ENCODE measurements around the gene MBNL3.
"Not testable (repeated sequence)": the region's sequence is repeated elsewhere in the genome, so short reads cannot be mapped to it uniquely, and the experiment has no call there.

The MBNL3 gene

GRCh38 chrX:132474544-132475248 is 14.1 kb downstream of the MBNL3 start:
- DNase-seq, result no peak

DNA sequence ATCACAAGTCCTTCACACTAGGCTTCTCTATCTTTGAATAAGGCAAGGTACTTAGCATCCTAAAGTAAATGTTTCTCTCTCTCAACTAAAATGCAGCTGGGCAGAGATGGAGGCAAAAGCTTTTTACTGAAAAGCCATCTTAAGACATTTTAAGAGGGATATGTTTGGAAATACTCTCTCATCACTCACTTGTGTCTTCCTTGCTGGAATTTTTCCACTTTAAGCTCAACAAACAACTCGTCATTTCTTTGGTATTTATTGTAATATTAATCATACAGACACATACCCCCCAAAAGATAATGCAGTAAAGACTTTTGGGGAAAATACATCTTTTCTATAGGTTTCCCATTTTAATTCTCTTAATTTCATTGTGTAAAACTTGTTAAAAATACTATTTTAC is 16.4 kb downstream of the MBNL3 start:
- no peak for DNase-seq

GRCh38 chrX:132470831-132471230 is 18.0 kb downstream of the MBNL3 start:
- no peak for DNase-seq

DNA sequence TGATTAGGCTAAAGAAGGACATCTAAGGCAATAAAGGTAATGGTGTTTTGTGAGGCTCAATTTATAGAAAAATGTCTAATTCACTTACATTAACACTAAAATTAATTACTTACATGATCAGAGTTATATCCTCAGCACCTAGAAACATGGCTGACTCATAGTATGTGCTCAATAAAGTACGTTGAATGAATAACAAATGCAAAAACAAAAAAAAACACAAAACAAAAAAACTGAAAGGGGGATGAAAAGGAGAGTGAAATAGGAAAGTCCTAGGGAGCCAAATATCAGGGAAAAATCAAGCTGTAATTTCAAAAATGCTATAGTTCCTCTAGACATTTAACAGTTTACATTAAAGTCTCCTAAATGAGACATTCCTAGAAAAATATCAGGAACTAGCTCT is 18.7 kb downstream of the MBNL3 start:
- DNase-seq, result no peak

GRCh38 chrX:132468454-132468853 is 20.4 kb downstream of the MBNL3 start:
- DNase-seq, result no peak

- no peak for DNase-seq
Observed at GRCh38 chrX:132467989-132468388, 20.8 kb downstream of the MBNL3 start.

DNA sequence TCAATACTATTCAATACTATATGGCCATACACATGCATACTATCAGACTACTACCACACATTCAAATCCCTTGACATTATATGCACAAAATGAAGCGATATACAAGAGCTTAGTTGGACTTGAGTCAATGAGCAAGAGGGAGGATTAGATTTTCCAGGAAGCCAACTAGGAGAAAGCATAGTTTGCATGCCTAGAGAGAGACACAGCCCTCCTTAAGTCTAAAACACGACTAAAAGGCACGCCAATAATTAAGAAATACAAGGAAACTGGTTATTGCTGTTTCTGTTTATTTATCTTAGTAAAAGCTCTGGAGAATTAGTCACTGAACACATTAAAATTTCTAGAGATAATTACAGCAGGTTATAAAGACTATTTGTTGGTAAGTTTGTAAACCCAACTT is 21.8 kb downstream of the MBNL3 start:
- DNase-seq, result no peak

GRCh38 chrX:132463411-132463810 is 25.4 kb downstream of the MBNL3 start:
- no peak for DNase-seq

DNA sequence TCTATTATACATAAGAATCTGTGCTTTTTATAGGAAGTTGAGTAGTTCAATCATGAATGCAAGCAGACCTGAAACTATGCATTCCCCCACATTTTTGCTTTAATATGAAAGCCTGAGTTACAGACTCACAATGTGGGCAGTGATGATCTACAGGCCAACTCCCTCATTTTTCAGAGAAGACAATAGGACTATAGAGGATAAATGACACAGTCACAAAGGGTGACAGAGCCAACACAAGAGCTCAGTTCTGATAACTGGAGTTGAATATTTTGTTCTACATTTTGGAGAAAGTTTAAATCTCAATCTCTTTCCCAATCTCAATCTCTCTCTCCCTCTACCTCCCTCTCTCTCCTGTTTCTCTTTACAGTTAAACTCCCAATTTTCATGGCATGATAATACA is 27.0 kb downstream of the MBNL3 start:
- DNase-seq, result no peak

DNA sequence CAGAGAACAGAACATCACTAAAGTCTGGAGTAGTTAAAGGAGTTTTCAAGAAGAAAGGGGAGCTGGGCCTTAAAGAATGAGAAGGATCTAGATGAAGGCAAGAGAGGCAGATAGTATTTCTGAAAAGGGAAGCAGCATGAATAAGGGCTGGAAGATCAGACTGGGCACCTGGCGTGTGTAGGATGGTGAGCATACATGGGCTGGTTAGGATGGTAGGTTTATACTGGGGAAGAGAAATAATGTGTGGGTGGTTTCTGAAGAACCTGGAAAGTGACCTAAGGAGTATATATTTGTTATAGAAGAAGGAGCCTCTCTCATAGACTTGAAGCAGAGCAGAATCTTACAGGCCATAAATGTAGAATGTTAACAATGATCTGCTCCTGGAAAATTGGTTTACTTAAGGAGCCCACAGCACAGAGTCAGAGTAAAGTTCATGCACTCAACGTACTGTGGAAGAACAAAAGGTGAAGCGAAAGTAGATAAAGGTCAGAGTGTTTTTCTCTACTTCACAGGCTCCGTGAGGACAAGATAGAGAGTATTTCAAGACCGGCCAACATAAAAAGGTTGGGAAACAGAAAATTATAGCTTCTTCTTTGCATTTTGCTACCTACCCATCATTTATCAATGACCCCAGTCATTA is 35.8 kb downstream of the MBNL3 start:
- no peak for DNase-seq

DNA sequence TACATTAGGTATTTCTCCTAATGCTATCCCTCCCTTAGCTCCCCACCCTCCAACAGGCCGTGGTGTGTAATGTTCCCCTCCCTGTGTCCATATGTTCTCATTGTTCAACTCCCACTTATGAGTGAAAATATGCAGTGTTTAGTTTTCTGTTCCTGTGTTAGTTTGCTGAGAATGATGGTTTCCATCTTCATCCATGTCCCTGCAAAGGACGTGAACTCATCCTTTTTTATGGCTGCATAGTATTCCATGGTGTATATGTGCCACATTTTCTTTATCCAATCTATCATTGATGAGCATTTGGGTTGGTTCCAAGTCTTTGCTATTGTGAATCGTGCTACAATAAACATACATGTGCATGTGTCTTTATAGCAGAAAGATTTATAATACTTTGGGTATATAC is 42.9 kb downstream of the MBNL3 start:
- not testable (repeated sequence) for DNase-seq

- no peak for DNase-seq
Observed at GRCh38 chrX:132444936-132445335, 43.9 kb downstream of the MBNL3 start.

GRCh38 chrX:132443196-132444135 is 45.4 kb downstream of the MBNL3 start:
- no peak for DNase-seq

GRCh38 chrX:132442691-132443090 is 46.1 kb downstream of the MBNL3 start:
- DNase-seq, result no peak

- no peak for DNase-seq
Observed at GRCh38 chrX:132435222-132435621, 53.6 kb downstream of the MBNL3 start.

- no peak for DNase-seq
Observed at GRCh38 chrX:132433551-132433950, 55.3 kb downstream of the MBNL3 start.

DNA sequence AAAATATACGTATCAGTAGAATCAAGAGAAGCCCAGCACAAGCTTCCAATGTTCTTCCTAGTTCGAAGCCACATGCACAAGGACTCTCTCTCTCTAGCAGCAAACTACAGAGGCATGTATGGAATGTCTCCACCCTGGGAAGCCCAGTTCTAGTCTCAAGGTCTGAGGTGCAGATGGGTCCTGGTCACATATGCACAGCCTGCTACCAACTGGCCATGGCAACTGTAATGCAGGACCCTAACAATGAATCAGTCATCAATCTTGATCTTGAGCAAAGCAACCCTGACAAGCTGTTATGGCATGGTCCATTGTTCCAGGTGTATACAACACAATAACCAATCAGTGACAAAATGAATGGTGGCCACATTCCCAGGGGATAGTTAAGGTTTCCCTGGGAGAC is 55.8 kb downstream of the MBNL3 start:
- peak; percentile 60 for DNase-seq

- no peak for DNase-seq
Observed at GRCh38 chrX:132428896-132429295, 59.9 kb downstream of the MBNL3 start.

DNA sequence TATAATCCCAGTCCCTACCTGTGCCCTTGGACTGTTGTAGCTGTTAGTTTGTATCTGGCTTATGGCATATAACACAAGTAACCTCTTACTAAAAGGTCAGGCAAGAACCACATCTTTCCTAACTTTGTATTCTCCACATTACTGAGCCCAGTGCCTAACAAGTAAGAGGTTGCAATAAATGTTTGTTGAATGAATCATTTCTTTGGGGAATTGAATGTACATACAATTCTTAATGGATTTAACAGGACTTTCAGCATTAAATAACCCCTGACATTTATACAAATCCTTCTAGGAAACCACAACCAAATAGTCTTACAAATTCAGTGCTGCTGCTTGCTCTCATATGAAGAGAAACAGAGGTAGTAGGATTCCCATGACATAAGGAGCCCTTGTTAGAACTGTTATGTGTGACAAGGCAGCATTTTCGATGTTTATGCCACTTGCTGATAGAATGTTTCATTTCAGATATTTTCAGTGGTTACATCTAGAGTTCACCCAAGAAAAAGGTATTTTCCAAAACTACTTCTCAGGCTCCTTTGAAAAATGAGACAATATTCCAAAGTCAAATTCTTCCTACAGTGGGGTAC is 62.0 kb downstream of the MBNL3 start:
- DNase-seq, result no peak

GRCh38 chrX:132425744-132426318 is 63.0 kb downstream of the MBNL3 start:
- DNase-seq, result no peak

GRCh38 chrX:132423323-132423722 is 65.5 kb downstream of the MBNL3 start:
- DNase-seq, result no peak

DNA sequence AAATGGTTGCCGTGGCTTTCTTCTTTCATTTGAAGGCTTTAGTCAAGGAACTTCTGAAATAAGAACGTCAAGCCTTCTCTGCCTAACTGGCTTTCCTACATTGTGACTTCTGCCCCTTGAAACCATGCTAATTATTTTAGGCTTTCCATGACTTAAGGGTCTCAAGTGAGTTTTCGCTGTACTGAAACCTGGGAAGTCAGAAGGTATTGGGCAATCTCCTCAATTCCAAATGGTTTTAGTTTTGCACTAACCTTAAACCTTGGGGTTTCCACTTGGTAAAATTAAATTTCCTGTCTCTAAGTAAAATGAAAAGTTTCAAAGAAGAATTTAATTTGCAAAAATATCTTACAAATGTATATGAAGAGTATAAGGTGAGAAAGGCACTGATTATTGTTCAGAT is 73.8 kb downstream of the MBNL3 start:
- DNase-seq, result no peak

DNA sequence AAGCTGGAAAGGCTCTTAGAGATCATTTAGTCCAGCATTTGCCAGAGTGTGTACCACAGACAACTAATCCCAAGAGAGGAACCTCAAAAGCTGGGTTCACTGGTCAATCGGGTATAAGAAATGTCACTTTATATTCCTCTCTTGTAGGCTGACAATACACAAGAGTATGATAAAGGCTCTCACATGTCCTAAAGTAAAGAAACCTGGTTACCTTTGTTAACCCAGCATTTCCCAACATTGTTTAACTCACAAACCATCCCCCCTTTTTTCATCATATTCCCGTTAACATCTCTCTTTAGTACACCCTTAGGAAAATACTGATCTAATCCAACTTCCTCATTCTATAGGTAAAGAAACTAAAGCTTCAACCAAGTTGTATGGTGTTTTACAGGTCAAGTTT is 74.4 kb downstream of the MBNL3 start:
- DNase-seq, result no peak
